ENCODE data around the gene CCDC154.

The CCDC154 gene

GRCh38 chr16:1453316-1453715, 9.0 kb upstream of the CCDC154 start:
- no peaks in the 10 kb centered on the region for H3K79me2 ChIP-seq
- H3K27me3 ChIP-seq (ENCODE audit: control insufficient read depth, insufficient read depth, low read length): no peaks in the 10 kb centered on the region
- H3K9me3 ChIP-seq (ENCODE audit: control insufficient read depth, low read length): no peaks in the 10 kb centered on the region
- H3K27ac ChIP-seq: no peak overlapping the region
- no peak overlapping the region for H3K4me2 ChIP-seq (ENCODE audit: low read length)
- no peak overlapping the region for H2AFZ ChIP-seq
- no peaks in the 10 kb centered on the region for H3K36me3 ChIP-seq (ENCODE audit: control insufficient read depth, insufficient read depth, low read length)
- TF ChIP-seq CTCF (IDR thresholded peaks at IDR 0.05): no peak
- no peaks in the 10 kb centered on the region for H3K4me1 ChIP-seq
- H3K4me3 ChIP-seq (ENCODE audit: low read depth, low read length): no peak overlapping the region
- no peak overlapping the region for H3K9ac ChIP-seq

GRCh38 chr16:1452530-1452929, 8.2 kb upstream of the CCDC154 start:
- H3K36me3 ChIP-seq (ENCODE audit: control insufficient read depth, insufficient read depth, low read length): no peaks in the 10 kb centered on the region

GRCh38 chr16:1451702-1452392, 7.5 kb upstream of the CCDC154 start:
- Histone ChIP-seq H3K4me2 (ENCODE audit: low read length) (no peak overlapping the region), H3K36me3 (ENCODE audit: control insufficient read depth, insufficient read depth, low read length) (no peaks in the 10 kb centered on the region), H3K9ac (no peak overlapping the region), H3K27me3 (ENCODE audit: control insufficient read depth, insufficient read depth, low read length) (no peaks in the 10 kb centered on the region), H3K4me3 (ENCODE audit: low read depth, low read length) (no peak overlapping the region), H3K9me3 (ENCODE audit: control insufficient read depth, low read length) (no peaks in the 10 kb centered on the region), H3K4me1 (no peaks in the 10 kb centered on the region), H3K79me2 (no peaks in the 10 kb centered on the region), H2AFZ (no peak overlapping the region), H3K27ac (no peak overlapping the region)
- no peak for TF ChIP-seq CTCF (IDR thresholded peaks at IDR 0.05)

More at GRCh38 chr16:1452530-1452929, 8.2 kb upstream of the CCDC154 start:
- Histone ChIP-seq H3K4me3 (ENCODE audit: low read depth, low read length) (no peak overlapping the region), H3K9ac (no peak overlapping the region), H3K4me2 (ENCODE audit: low read length) (no peak overlapping the region), H3K27ac (no peak overlapping the region), H2AFZ (no peak overlapping the region), H3K4me1 (no peaks in the 10 kb centered on the region), H3K9me3 (ENCODE audit: control insufficient read depth, low read length) (no peaks in the 10 kb centered on the region), H3K79me2 (no peaks in the 10 kb centered on the region), H3K27me3 (ENCODE audit: control insufficient read depth, insufficient read depth, low read length) (no peaks in the 10 kb centered on the region)
- no peak for TF ChIP-seq CTCF (IDR thresholded peaks at IDR 0.05)

DNA sequence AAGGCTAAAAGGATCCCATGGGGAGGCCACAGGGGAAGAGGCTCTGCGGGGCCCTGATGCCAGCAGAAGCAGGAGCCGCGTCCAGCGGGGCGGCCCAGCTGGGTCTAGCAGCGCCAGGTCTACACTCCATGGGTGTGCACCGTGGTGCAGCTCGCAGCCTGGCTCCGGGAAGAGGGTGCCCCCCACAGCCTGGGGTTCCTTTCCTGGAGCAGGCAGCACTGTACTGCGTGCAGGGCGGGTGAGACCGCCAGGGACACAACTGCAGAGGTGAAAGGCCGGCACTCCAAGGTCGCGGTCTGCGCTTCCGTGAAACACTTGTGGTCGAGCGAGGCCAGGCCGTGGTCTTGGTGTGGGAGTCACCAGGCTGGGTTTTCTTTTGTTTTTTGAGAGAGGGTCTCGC, 6.5 kb upstream of the CCDC154 start:
- Histone ChIP-seq H3K36me3 (ENCODE audit: control insufficient read depth, insufficient read depth, low read length) (no peaks in the 10 kb centered on the region), H3K79me2 (no peaks in the 10 kb centered on the region), H3K9ac (no peak overlapping the region), H3K27me3 (ENCODE audit: control insufficient read depth, insufficient read depth, low read length) (no peaks in the 10 kb centered on the region), H3K4me3 (ENCODE audit: low read depth, low read length) (no peak overlapping the region), H3K9me3 (ENCODE audit: control insufficient read depth, low read length) (no peaks in the 10 kb centered on the region), H3K4me1 (no peaks in the 10 kb centered on the region), H2AFZ (no peak overlapping the region), H3K4me2 (ENCODE audit: low read length) (no peak overlapping the region), H3K27ac (no peak overlapping the region)
- TF ChIP-seq CTCF (IDR thresholded peaks at IDR 0.05): no peak

DNA sequence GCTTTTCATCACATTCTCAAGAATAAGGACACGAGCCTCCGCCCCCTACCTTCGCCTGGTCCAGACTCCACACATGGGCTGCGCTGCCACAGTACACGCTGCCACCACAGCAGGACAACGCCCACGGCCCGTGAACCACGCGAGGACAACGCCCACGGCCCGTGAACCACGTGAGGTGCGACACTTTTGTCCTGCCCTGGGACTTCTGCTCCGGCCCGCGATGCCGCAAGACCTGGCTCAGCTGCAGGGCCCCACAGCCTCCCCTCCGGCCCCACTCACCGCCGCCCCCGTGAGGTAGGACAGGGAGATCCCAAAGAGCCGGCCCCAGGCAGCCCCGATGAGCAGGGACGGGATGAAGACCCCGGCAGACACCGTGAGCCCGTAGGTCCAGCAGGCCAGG, 5.9 kb upstream of the CCDC154 start:
- Histone ChIP-seq H3K4me3 (ENCODE audit: low read depth, low read length) (no peak overlapping the region), H3K36me3 (ENCODE audit: control insufficient read depth, insufficient read depth, low read length) (no peaks in the 10 kb centered on the region), H3K79me2 (no peaks in the 10 kb centered on the region), H3K9ac (no peak overlapping the region), H3K4me2 (ENCODE audit: low read length) (no peak overlapping the region), H3K27ac (no peak overlapping the region), H3K4me1 (no peaks in the 10 kb centered on the region), H3K9me3 (ENCODE audit: control insufficient read depth, low read length) (no peaks in the 10 kb centered on the region), H2AFZ (no peak overlapping the region), H3K27me3 (ENCODE audit: control insufficient read depth, insufficient read depth, low read length) (no peaks in the 10 kb centered on the region)
- no peak for TF ChIP-seq CTCF (IDR thresholded peaks at IDR 0.05)
